IMR-90 (cell line): Measurements from ENCODE around the gene RSPH10B. TPM values are rescaled to one million over a fixed set of nuclear protein-coding genes. Genes with fewer than 3 reads are reported as not detected.
"Not testable (repeated sequence)": the region's sequence is repeated elsewhere in the genome, so short reads cannot be mapped to it uniquely, and the experiment has no call there.

Source experiments
- ATAC-seq: fragments of 200-7000 bp; cut with Tn5 transposase; 2 replicates; pipeline ENCODE4 v1.9.1; 2020; ENCODE audit warnings: low read depth, mild to moderate bottlenecking, moderate library complexity
- BruUV-seq: library from RNA; stranded (reverse); fragments of 400-500 nt; replicated peaks from 2 replicates; lab custom pipeline; 2021; lab: Mats Ljungman, UMichigan
- CTCF ChIA-PET: fragments of 300-600 bp; formaldehyde crosslinking; extraction: SDS; loops from one replicate; lab custom pipeline; 2021; ENCODE audit warnings: antibody characterized with exemption; lab: Yijun Ruan, JAX
- POLR2A ChIA-PET: fragments of 300-600 bp; sonication (Branson Sonifier 250); formaldehyde crosslinking; loops from one replicate; lab custom pipeline; 2022; ENCODE audit warnings: antibody characterized with exemption; ENCODE audit not compliant: unreplicated experiment; lab: Charles Lee
- DNase-seq: peaks from one replicate; pipeline ENCODE4 v3.0.0; 2013
- H2AFZ ChIP-seq: replicated peaks from 2 replicates; pipeline ENCODE3; 2013; ENCODE audit warnings: low read length, mild to moderate bottlenecking; ENCODE audit not compliant: poor library complexity
- H2AK5ac ChIP-seq: 2 replicates; pipeline ENCODE4 v1.6.1; 2013; ENCODE audit warnings: low read depth, low read length, inconsistent platforms
- H2AK9ac ChIP-seq: replicated peaks from 2 replicates; pipeline ENCODE3; 2013; ENCODE audit warnings: mild to moderate bottlenecking, low read depth, low read length, moderate library complexity; ENCODE audit not compliant: poor library complexity
- H2BK120ac ChIP-seq: 2 replicates; pipeline ENCODE4 v1.6.1; 2013; ENCODE audit warnings: low read depth, low read length, inconsistent platforms
- H2BK15ac ChIP-seq: 3 replicates; pipeline ENCODE4 v1.6.1; 2013; ENCODE audit warnings: low read depth, low read length, inconsistent platforms
- H2BK20ac ChIP-seq: 2 replicates; pipeline ENCODE4 v1.6.1; 2013; ENCODE audit warnings: low read depth, mild to moderate bottlenecking, inconsistent platforms, low read length, moderate library complexity
- H2BK5ac ChIP-seq: 2 replicates; pipeline ENCODE4 v1.6.1; 2013; ENCODE audit warnings: mild to moderate bottlenecking, low read depth, low read length, inconsistent platforms; ENCODE audit not compliant: poor library complexity, severe bottlenecking
- H3K14ac ChIP-seq: replicated peaks from 2 replicates; pipeline ENCODE4 v1.6.1; 2013; ENCODE audit warnings: low read depth, low read length, inconsistent platforms
- H3K18ac ChIP-seq: 2 replicates; pipeline ENCODE4 v1.6.1; 2013; ENCODE audit warnings: low read depth, low read length, control low read depth
- H3K23ac ChIP-seq: 2 replicates; pipeline ENCODE4 v1.6.1; 2013; ENCODE audit warnings: low read depth, low read length, inconsistent platforms
- H3K27ac ChIP-seq: 2 replicates; pipeline ENCODE4 v1.5.1; 2013; ENCODE audit warnings: mild to moderate bottlenecking, control low read depth, low read length; ENCODE audit not compliant: insufficient read depth
- H3K27me3 ChIP-seq: 2 replicates; pipeline ENCODE4 v1.6.1; 2013; ENCODE audit warnings: low read length; ENCODE audit not compliant: control insufficient read depth, insufficient read depth
- H3K36me3 ChIP-seq: 2 replicates; pipeline ENCODE4 v1.6.1; 2013; ENCODE audit warnings: low read length, mixed read lengths; ENCODE audit not compliant: control insufficient read depth, insufficient read depth
- H3K4ac ChIP-seq: 2 replicates; pipeline ENCODE4 v1.6.1; 2013; ENCODE audit warnings: low read depth, low read length, inconsistent platforms
- H3K4me1 ChIP-seq: 2 replicates; pipeline ENCODE4 v1.6.1; 2013; ENCODE audit warnings: low read length, mixed read lengths; ENCODE audit not compliant: control insufficient read depth, insufficient read depth
- H3K4me2 ChIP-seq: 2 replicates; pipeline ENCODE4 v1.6.1; 2013; ENCODE audit warnings: low read depth, mild to moderate bottlenecking, control low read depth, low read length, moderate library complexity
- H3K4me3 ChIP-seq: 2 replicates; pipeline ENCODE4 v1.5.1; 2013; ENCODE audit warnings: low read depth, mild to moderate bottlenecking, control low read depth, low read length, moderate library complexity; ENCODE audit not compliant: insufficient read depth
- H3K56ac ChIP-seq: 2 replicates; pipeline ENCODE4 v1.6.1; 2013; ENCODE audit warnings: low read length, inconsistent platforms; ENCODE audit not compliant: insufficient read depth; ENCODE audit errors: extremely low read depth
- H3K79me1 ChIP-seq, 2 experiments: 2 replicates each; pipeline ENCODE4 v1.6.1; 2013; ENCODE audit warnings: low read length in 2 of 2, inconsistent platforms in 1 of 2, low read depth in 1 of 2
- H3K9ac ChIP-seq: 2 replicates; pipeline ENCODE4 v1.6.1; 2013; ENCODE audit warnings: low read depth, low read length, control low read depth
- H3K9me1 ChIP-seq: 2 replicates; pipeline ENCODE4 v1.6.1; 2013; ENCODE audit warnings: low read length, inconsistent platforms; ENCODE audit not compliant: insufficient read depth
- H3K9me3 ChIP-seq: 2 replicates; pipeline ENCODE4 v1.6.1; 2013; ENCODE audit warnings: low read length; ENCODE audit not compliant: control insufficient read depth, insufficient read depth
- H4K20me1 ChIP-seq: 2 replicates; pipeline ENCODE4 v1.6.1; 2013; ENCODE audit warnings: low read length, inconsistent platforms; ENCODE audit not compliant: insufficient read depth
- H4K5ac ChIP-seq: 2 replicates; pipeline ENCODE4 v1.6.1; 2013; ENCODE audit warnings: mild to moderate bottlenecking, low read depth, low read length, control low read depth
- H4K8ac ChIP-seq, 2 experiments: 2 replicates each; pipeline ENCODE4 v1.6.1; 2013; ENCODE audit warnings: low read depth in 2 of 2, low read length in 2 of 2, control low read depth in 1 of 2, inconsistent platforms in 1 of 2
- H4K91ac ChIP-seq: 2 replicates; pipeline ENCODE4 v1.6.1; 2013; ENCODE audit warnings: low read depth, low read length, inconsistent platforms; ENCODE audit not compliant: insufficient read depth
- WGBS, 2 experiments: methylation state at CpG; one replicate each; pipeline versions ENCODE4 v1.1.5 to v1.1.7; 2013; ENCODE audit warnings: missing lambda C conversion rate in 2 of 2; ENCODE audit not compliant: insufficient read length in 1 of 2; ENCODE audit errors: extremely low coverage in 2 of 2; 5-methylcytosine and 5-hydroxymethylcytosine counted together
- dilution Hi-C: fragments of 300-500 bp; cut with HindIII; formaldehyde crosslinking; loops from one replicate; pipeline ENCODE4 v1.14.3; 2018; ENCODE audit warnings: low sequenced_read_pairs; ENCODE audit not compliant: unreplicated experiment
- in situ Hi-C: fragments of 300-500 bp; cut with MboI; formaldehyde crosslinking; loops from 3 replicates; pipeline ENCODE4 v1.14.3; 2019; ENCODE audit warnings: low sequenced_read_pairs, inconsistent platforms, mixed read lengths
- intact Hi-C: fragments of 100-400 bp; cut with micrococcal nuclease; formaldehyde crosslinking; loops from 2 replicates; pipeline ENCODE4 v1.10.0; 2022
- polyA plus RNA-seq, 3 experiments: library from polyadenylated mRNA; depleted of rRNA; stranded (reverse); fragments of >200 nt; gene quantifications; 2 replicates each; pipeline ENCODE4 v1.2.3, GENCODE V29; 2012; ENCODE audit warnings: low replicate concordance in 1 of 3
- total RNA-seq: library from RNA; depleted of rRNA; stranded (reverse); fragments of >200 nt; gene quantifications from 2 replicates; pipeline ENCODE4 v1.2.3, GENCODE V29; 2012

RSPH10B gene
- total and polyA plus RNA-seq, 2 of the 4 experiments (the other 2 are of a cell fraction): under 0.01 TPM; not detected in 1

GRCh38 chr7:5916529-5916928 is 54.0 kb downstream of the RSPH10B start:
- H4K8ac ChIP-seq, H3K9ac ChIP-seq, CTCF ChIA-PET, H3K4ac ChIP-seq, dilution Hi-C loops, H2AK9ac ChIP-seq, H4K5ac ChIP-seq, POLR2A ChIA-PET, H3K36me3 ChIP-seq, H4K20me1 ChIP-seq, H3K9me1 ChIP-seq, H2BK15ac ChIP-seq, H3K4me1 ChIP-seq, intact Hi-C loops, in situ Hi-C loops, H2AK5ac ChIP-seq, H2BK5ac ChIP-seq, H3K56ac ChIP-seq, H3K23ac ChIP-seq, H3K4me3 ChIP-seq, H3K79me1 ChIP-seq, H3K14ac ChIP-seq, H3K27me3 ChIP-seq, H2AFZ ChIP-seq, DNase-seq, H3K18ac ChIP-seq, H2BK120ac ChIP-seq, H2BK20ac ChIP-seq, H3K9me3 ChIP-seq, H4K91ac ChIP-seq, BruUV-seq, H3K27ac ChIP-seq, ATAC-seq, H3K4me2 ChIP-seq: not testable (repeated sequence)
- no CpG with 5 or more reads among the region's 6 CpGs for WGBS, 2 experiments

GRCh38 chr7:5908835-5909234 is 61.7 kb downstream of the RSPH10B start:
- H3K4me3 ChIP-seq, CTCF ChIA-PET, in situ Hi-C loops, H2BK15ac ChIP-seq, H3K36me3 ChIP-seq, H3K9ac ChIP-seq, H3K9me1 ChIP-seq, H3K18ac ChIP-seq, dilution Hi-C loops, H2BK5ac ChIP-seq, ATAC-seq, H3K9me3 ChIP-seq, H4K91ac ChIP-seq, H3K4me2 ChIP-seq, H3K23ac ChIP-seq, H4K8ac ChIP-seq, H3K56ac ChIP-seq, H3K14ac ChIP-seq, H4K5ac ChIP-seq, H3K4ac ChIP-seq, H4K20me1 ChIP-seq, DNase-seq, POLR2A ChIA-PET, H3K27me3 ChIP-seq, H2AFZ ChIP-seq, BruUV-seq, H3K4me1 ChIP-seq, H2AK9ac ChIP-seq, H2AK5ac ChIP-seq, H2BK120ac ChIP-seq, H2BK20ac ChIP-seq, H3K27ac ChIP-seq, intact Hi-C loops, H3K79me1 ChIP-seq: not testable (repeated sequence)
- whole genome bisulfite sequencing, 2 experiments: no CpG with 5 or more reads among the region's 6 CpGs
